GM12865 (cell line): Measurements from ENCODE around the gene ABCA4.

Source experiments
- DNase-seq: peaks from one replicate; pipeline ENCODE4 v3.0.0; 2010; ENCODE audit warnings: low read depth
- H3K4me3 ChIP-seq: 2 replicates; pipeline ENCODE4 v1.5.1; 2011; ENCODE audit warnings: mild to moderate bottlenecking, low read depth, low read length, control low read depth
- TF ChIP-seq, protein P1 (sequence below): IDR thresholded peaks from 2 replicates; pipeline ENCODE4 v1.5.1; 2011; ENCODE audit warnings: low read length, control low read depth, low read depth, inconsistent platforms; ENCODE audit not compliant: insufficient read depth; ENCODE audit errors: missing control alignments

The ABCA4 gene

GRCh38 chr1:94061513-94062443 is 59.2 kb downstream of the ABCA4 start:
- DNase-seq: peak; percentile 62
- H3K4me3 ChIP-seq: no peak overlapping the region
- TF ChIP-seq, protein P1, sequence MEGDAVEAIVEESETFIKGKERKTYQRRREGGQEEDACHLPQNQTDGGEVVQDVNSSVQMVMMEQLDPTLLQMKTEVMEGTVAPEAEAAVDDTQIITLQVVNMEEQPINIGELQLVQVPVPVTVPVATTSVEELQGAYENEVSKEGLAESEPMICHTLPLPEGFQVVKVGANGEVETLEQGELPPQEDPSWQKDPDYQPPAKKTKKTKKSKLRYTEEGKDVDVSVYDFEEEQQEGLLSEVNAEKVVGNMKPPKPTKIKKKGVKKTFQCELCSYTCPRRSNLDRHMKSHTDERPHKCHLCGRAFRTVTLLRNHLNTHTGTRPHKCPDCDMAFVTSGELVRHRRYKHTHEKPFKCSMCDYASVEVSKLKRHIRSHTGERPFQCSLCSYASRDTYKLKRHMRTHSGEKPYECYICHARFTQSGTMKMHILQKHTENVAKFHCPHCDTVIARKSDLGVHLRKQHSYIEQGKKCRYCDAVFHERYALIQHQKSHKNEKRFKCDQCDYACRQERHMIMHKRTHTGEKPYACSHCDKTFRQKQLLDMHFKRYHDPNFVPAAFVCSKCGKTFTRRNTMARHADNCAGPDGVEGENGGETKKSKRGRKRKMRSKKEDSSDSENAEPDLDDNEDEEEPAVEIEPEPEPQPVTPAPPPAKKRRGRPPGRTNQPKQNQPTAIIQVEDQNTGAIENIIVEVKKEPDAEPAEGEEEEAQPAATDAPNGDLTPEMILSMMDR: peak; percentile 93

DNA sequence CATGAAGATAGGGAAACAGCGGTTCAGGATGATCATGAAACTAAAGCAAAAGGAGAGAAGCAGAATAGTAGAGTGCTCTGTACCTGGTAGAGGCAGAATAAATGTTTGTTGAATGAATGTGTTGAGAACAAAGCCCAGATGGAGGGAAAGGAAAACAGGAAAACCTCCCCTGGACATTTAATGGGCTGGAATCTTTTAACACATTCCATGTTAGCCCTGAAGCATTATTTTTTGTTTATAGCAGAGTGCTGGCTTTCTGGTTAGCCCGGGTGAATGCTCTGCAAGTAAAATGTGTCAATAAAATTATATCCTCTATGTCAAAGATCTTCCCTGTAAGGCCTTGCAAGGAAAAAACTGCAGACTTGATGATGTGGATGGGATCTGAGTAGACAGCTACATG is 60.2 kb downstream of the ABCA4 start:
- no peak overlapping the region for H3K4me3 ChIP-seq
- TF ChIP-seq, protein P1: no peak
- DNase-seq: no peak

GRCh38 chr1:94058766-94059165 is 62.2 kb downstream of the ABCA4 start:
- no peak overlapping the region for H3K4me3 ChIP-seq
- no peak for DNase-seq
- TF ChIP-seq, protein P1: no peak

DNA sequence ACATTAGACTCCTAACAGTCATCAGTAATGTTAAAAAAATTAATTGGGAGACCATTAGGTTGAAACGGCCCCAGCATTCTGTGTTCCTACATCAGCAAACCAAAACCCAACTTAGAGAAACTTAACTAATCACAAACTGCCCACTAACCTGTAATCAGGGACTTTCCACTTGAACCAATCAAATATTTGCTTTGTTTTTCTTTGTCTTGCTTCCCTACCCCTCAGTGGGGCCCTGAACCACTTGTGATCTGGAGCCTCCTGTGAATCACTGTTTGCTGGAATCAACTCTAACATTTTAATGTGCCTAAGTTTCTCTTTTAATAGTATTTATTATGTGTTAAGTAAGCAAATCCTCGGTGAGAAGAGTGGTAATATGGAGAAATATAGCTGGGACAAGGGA is 64.0 kb downstream of the ABCA4 start:
- DNase-seq: no peak
- no peak overlapping the region for H3K4me3 ChIP-seq
- TF ChIP-seq, protein P1: no peak

- TF ChIP-seq, protein P1: no peak
- H3K4me3 ChIP-seq: no peak overlapping the region
- DNase-seq: no peak
Observed at GRCh38 chr1:94056171-94056570, 64.8 kb downstream of the ABCA4 start.

GRCh38 chr1:94055459-94056122 is 65.4 kb downstream of the ABCA4 start:
- no peak overlapping the region for H3K4me3 ChIP-seq
- TF ChIP-seq, protein P1: no peak
- no peak for DNase-seq
